AML-193 (cell line): ENCODE results near the gene DGLUCY.
"Not testable (repeated sequence)": the region's sequence is repeated elsewhere in the genome, so short reads cannot be mapped to it uniquely, and the experiment has no call there.

Experiments
- DNase-seq, 2 experiments: peaks; one replicate each; lab custom pipeline; 2025; lab: John Stamatoyannopoulos, UW

The DGLUCY gene

DNA sequence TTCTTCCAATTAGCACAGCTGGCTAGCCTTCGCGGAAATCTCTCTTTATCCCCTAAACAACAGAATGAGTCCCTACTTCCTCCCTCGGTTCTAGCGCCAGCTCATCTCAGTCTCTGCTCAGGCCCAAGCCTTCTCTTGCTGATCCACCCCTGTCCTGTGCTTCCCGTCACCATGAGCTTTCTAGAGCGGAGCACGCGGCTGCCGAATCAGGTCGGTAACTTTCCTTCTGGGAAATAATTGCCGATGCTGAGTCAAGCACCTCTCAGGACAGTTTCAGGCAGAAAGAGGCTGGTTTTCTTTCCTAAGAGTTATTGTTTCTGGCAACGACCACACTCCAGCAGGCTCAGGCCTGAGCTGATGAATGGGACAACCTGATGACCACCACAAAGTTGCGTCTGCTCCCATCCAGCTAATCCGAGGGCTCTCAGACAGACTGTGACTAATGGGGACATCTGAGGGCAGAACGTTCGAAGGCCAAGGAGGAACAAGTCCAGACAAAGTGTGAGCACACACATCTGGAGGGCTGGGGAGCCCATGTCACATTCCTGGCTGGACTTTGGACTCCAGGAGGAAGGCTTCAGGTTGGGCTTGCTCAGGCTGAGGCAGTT, 144.2 kb downstream of the DGLUCY start:
- no peak for DNase-seq

GRCh38 chr14:91258876-91259275, 145.0 kb downstream of the DGLUCY start:
- no peak for DNase-seq

GRCh38 chr14:91261115-91261514, 147.2 kb downstream of the DGLUCY start:
- no peak for DNase-seq

- no peak for DNase-seq
These were observed 148.2 kb downstream of the DGLUCY start for GRCh38 chr14:91261986-91262549.

- no peak for DNase-seq
These were observed 149.5 kb downstream of the DGLUCY start for GRCh38 chr14:91263329-91263728.

- DNase-seq, result no peak
These were observed 150.6 kb downstream of the DGLUCY start for GRCh38 chr14:91264151-91265150.

DNA sequence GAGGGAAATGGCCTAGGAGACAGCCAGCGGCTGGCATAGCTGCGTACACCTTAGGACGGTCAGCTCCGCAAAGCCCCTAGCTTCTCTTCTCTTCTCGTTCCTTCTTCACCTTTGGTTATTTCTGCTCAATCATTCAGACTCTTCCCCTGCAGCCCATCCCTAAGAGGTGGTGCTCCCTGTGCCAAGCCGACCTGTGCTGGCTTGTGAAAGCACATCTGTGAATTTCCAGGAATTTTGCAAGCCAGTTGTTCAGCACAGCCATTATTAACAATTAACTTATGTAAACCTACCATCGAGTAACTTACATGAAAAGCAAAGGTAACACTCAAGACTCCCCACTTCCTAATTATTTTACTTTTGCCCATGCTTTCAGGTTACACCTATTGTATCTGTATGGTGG, 151.5 kb downstream of the DGLUCY start:
- DNase-seq, result no peak

DNA sequence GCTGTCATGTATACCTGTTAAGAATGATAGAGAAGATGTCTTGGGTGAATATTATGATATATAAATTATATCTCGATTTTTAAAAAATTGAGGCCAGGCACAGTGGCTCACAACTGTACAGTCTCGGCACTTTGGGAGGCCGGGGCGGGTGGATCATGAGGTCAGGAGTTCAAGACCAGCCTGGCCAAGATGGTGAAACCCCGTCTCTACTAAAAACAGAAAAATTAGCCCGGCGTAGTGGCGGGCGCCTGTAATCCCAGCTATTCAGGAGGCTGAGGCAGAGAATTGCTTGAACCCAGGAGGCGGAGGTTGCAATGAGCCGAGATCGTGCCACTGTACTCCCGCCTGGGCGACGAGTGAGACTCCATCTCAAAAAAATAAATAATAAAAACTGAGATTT, 152.4 kb downstream of the DGLUCY start:
- DNase-seq, result not testable (repeated sequence)

DNA sequence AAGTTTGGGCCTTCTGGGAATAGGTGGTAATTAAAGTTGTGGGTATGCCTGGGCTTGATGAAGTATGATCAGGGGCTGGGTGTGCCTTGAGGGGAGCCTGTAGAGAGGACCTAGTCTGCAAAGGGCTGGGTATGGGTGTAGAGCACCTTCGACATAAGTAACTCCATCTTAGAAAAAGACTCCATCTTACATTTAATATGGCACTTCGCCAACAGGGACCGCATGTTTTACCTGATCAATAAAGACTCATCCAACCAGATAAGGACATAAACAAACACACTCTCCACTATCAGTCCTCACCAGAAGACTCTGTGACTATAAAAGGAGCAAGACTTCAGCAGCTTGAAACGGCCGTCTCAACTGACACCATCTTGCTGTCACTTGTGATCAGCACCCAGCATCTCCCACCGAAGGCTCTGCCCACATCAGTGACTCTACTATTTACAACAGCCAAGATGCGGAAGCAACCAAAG, 154.1 kb downstream of the DGLUCY start:
- no peak for DNase-seq

DNA sequence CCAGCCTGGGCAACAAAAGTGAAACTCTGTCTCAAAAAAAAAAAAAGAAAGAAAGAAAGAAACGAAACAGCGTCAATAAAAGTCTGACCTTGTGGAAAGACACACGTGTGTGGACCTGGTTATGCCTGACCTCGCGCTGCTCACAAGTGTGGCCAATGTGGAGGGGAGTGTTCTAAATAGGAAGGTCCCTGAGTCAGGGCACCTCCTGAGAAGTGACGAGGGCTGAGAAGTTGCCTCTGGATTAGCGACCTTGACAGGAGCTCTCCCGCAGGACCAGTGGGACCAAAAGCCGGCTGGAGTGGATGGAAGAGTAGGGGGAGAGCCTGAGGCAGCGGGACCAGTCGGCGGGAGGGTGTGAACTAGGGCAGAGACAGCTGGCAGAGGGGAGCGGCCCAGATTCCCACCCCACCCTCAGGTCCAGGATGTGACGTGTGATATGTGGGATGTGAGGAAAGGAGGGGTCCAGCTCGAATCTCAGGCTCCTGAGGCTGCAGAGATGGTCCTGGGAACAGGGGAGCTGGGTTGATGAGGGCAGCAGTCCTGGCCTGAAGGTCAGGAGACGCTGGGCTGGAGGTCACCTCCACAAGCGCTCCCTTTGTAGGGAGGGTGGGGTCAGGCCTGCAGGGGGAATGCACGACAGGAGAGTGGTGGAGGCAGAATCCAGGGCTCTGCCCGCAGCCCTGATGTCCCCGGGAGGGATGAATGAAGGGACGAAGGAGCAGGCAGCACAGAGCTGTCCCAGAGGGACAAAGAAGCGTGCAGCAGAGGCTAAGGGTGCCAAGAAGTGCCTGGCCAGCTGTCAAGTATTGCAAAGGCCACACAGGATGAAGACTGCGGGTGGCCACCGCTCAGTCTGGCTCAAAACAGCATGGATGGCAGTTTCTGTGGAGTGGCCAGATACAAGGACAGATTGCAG, 155.5 kb downstream of the DGLUCY start:
- DNase-seq, result no peak

DNA sequence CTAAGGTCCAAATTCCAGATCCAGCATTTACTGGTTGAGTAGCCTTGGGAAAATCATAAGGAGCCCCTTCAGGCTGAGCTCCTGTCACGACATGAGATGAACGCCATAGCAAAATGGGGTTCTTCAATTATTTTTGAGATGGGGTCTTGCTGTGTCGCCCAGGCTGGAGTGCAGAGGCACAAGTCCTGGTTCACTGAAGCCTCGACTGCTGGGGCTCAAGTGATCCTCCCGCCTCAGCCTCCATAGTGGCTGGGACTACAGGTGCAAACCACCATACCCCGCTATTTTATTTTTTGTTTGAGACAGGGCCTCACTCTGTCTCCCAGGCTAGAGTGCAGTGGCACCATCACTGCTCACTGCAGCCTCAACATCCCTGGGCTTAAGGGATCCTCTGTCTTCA, 156.3 kb downstream of the DGLUCY start:
- DNase-seq, result no peak

DNA sequence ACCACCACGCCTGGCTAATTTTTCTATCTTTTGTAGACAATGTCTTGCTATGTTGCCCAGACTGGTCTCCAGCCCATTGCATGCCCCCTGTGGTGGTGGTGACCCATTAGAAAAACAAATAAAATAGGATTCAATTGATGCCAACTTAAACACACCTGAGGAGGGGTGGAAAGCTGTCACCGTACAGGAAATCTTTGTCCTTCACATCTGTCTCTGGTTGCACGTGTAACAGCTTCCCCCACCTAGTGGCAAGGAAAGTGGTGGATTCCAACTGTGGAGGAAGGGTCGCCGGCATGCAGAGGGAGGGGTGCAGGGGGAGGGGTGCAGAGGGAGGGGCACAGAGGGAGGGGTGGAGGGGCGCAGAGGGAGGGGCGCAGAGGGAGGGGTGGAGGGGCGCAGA, 156.7 kb downstream of the DGLUCY start:
- no peak for DNase-seq

DNA sequence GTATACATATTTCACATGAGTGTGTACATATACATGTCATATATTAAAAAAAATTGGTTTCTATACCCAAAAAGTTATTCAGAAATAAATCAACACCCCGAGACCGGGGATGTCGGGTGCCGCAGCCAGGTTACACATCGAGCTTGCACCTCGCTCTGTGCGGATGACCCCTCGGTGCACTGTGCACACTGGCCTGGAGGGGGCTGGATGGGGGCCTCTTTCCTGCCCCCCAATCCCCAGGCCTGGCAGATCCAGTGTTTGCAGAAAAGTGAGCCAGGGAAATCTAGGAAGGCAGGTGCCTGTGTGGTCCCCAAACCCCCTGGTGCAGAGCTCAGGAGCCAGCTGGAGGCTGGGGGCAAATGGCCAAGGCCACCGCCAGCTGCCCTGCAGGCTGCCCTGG, 157.8 kb downstream of the DGLUCY start:
- no peak for DNase-seq

DNA sequence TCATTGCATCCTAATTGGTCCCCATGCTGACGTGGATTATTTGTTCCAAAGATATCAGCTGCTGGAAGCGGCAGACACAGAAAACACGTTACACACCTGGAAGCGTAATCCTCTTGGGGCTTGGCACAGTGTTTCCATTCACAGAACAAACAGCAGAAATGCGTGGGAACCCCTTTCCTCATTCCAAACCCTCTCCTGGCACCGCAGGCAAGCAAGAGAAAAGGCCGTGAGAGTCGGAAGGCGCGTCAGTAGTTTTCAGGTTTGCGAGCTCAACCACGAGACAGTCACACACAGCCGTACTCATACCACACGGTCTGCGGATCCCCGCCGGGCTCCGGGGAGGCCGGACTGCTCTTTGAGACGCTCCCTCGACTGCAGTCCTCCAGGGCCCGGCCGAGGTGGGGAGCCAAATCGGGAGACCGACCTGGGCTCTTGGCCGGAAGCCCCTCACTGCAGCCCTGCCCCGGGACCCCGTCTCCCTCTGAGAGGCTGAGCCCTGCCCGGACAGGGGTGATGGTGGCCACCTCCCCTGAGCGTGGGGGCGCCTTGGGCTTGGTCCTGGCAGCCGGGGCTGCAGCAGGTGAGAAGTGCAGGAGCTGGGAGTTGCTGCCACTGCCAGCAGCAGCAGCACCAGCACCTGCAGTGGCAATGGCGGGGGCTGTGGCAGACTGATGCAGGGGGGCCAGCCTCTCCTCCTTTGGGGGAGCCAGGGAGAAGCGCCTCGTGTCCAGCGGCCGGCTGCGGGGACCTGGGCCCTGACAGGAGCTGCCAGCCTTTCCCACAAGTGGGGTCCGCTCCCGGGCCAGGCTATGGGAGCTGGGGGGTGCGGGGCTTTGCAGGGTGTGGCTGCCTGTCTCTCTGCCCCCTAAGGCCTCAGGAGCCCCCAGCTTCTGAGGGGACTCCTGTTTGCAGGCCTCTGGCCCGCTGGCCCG, 158.7 kb downstream of the DGLUCY start:
- no peak for DNase-seq

DNA sequence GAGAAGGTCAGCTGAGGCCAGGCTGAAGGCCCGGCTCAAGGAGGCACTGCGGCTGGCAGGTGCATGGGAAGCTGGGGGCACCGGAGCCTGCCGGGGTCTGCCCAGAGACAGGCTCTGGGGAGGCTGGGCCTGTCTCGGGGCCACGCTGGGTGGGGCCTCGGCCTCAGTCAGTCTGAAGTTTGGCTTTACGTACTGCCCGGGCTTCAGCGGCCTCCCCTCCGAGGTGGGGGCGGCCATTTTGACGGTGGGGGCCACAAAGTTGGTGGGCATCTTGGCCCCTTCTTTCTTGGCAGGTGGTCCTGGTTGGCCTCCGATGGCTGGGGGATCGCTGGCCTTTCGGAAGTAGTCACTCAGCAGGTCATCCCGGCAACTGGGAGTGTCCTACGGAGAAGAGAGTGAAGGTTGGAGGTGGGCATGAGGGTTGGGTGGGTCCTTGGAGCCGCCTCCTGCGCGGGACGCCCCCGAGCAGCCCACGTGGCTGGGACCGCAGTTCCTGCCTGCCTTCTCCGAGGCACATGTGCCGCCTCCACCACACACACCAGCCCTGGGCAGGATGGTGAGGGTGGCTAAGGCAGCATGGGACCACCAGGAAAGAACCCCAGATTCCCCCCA, 159.5 kb downstream of the DGLUCY start:
- no peak for DNase-seq

- no peak for DNase-seq
These were observed 160.0 kb downstream of the DGLUCY start for GRCh38 chr14:91273885-91274273.

GRCh38 chr14:91274796-91275195, 160.9 kb downstream of the DGLUCY start:
- no peak for DNase-seq
